ENCODE data around the gene ATP10A.

DNA sequence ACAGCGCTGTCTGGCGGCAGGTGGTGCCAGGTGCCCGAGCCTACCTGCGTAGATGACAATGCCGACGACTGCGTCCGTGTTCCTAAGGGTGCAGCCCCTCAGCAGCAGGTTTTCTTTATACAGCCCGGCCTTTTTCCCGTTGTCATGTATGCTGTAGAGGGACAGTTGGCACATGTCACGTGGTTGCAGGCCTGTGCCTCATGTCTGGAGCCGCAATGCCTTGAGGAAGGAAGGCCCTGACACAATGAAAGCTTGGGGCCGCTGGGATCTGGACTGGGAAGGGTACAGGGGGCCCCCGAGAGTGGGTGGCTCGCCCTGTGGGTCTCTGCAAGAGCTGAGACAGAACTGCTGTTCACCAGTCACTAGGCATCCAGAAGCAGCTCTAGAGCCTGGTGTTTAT, 136.0 kb downstream of the ATP10A start:
- TF ChIP-seq, protein P1, sequence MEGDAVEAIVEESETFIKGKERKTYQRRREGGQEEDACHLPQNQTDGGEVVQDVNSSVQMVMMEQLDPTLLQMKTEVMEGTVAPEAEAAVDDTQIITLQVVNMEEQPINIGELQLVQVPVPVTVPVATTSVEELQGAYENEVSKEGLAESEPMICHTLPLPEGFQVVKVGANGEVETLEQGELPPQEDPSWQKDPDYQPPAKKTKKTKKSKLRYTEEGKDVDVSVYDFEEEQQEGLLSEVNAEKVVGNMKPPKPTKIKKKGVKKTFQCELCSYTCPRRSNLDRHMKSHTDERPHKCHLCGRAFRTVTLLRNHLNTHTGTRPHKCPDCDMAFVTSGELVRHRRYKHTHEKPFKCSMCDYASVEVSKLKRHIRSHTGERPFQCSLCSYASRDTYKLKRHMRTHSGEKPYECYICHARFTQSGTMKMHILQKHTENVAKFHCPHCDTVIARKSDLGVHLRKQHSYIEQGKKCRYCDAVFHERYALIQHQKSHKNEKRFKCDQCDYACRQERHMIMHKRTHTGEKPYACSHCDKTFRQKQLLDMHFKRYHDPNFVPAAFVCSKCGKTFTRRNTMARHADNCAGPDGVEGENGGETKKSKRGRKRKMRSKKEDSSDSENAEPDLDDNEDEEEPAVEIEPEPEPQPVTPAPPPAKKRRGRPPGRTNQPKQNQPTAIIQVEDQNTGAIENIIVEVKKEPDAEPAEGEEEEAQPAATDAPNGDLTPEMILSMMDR (IDR thresholded peaks at IDR 0.05): no peak
- TF ChIP-seq POLR2A (IDR thresholded peaks at IDR 0.05) (no peak), EP300 (IDR thresholded peaks at IDR 0.05) (no peak)
